CD14-positive monocyte (primary cell): ENCODE measurements around the gene GPRIN3. TPM values are rescaled to one million over a fixed set of nuclear protein-coding genes. Genes with fewer than 3 reads are reported as not detected.

Experiments
- DNase-seq, 3 donors: peaks; one replicate each; pipeline ENCODE4 v3.0.0-alpha.2; 2011 to 2022
- H2AFZ ChIP-seq: 2 replicates; pipeline ENCODE4 v1.6.0; 2012; ENCODE audit warnings: mild to moderate bottlenecking, low read depth, low read length, inconsistent platforms; ENCODE audit not compliant: insufficient read depth, poor library complexity, severe bottlenecking
- H3K27ac ChIP-seq, 2 donors: 1 replicate in 1 of 2; 2 replicates in 1 of 2; pipeline ENCODE4 v1.5.1; 2012 to 2013; ENCODE audit warnings: low read length in 2 of 2, control low read depth in 1 of 2, inconsistent platforms in 1 of 2, low read depth in 1 of 2, mild to moderate bottlenecking in 1 of 2
- H3K27me3 ChIP-seq, 2 donors: one replicate each; pipeline versions ENCODE4 v1.6.0 to v1.6.1; 2011 to 2013; ENCODE audit warnings: low read length in 2 of 2; ENCODE audit not compliant: control insufficient read depth in 2 of 2, insufficient read depth in 2 of 2
- H3K36me3 ChIP-seq, 2 donors: replicated peaks in 1 of 2; 1 replicate in 1 of 2; 2 replicates in 1 of 2; pipeline versions ENCODE4 v1.5.1 to v1.6.1; 2012 to 2013; ENCODE audit warnings: low read length in 2 of 2, control low read depth in 1 of 2, inconsistent platforms in 1 of 2, mild to moderate bottlenecking in 1 of 2; ENCODE audit not compliant: insufficient read depth in 2 of 2, control insufficient read depth in 1 of 2
- H3K4me1 ChIP-seq, 2 donors: 1 replicate in 1 of 2; 2 replicates in 1 of 2; pipeline versions ENCODE4 v1.5.1 to v1.6.1; 2012 to 2013; ENCODE audit warnings: low read length in 2 of 2, control low read depth in 1 of 2, inconsistent platforms in 1 of 2, mild to moderate bottlenecking in 1 of 2, moderate library complexity in 1 of 2; ENCODE audit not compliant: insufficient read depth in 2 of 2, control insufficient read depth in 1 of 2
- H3K4me2 ChIP-seq: replicated peaks from 2 replicates; pipeline ENCODE3; 2012; ENCODE audit warnings: low read length, moderate library complexity, mild to moderate bottlenecking; ENCODE audit not compliant: poor library complexity, severe bottlenecking; ENCODE audit errors: extremely low read depth
- H3K4me3 ChIP-seq, 3 experiments: fragments of 200-600 bp in 1 of 3; sonication (generic) in 1 of 3; replicated peaks in 1 of 3; 1 replicate in 2 of 3; 2 replicates in 1 of 3; pipeline ENCODE4 v1.5.1; 2011 to 2013; ENCODE audit warnings: low read length in 3 of 3, mild to moderate bottlenecking in 3 of 3, control low read depth in 2 of 3, low read depth in 2 of 3, inconsistent platforms in 1 of 3, moderate library complexity in 1 of 3
- H3K79me2 ChIP-seq: 2 replicates; pipeline ENCODE4 v1.6.0; 2012; ENCODE audit warnings: mild to moderate bottlenecking, control low read depth, inconsistent platforms, low read length, moderate library complexity; ENCODE audit not compliant: insufficient read depth
- H3K9ac ChIP-seq: 2 replicates; pipeline ENCODE4 v1.6.0; 2017; ENCODE audit warnings: low read length, mild to moderate bottlenecking; ENCODE audit not compliant: insufficient read depth, poor library complexity, severe bottlenecking
- H3K9me3 ChIP-seq, 2 donors: replicated peaks in 1 of 2; 1 replicate in 1 of 2; 2 replicates in 1 of 2; pipeline versions ENCODE4 v1.5.1 to v1.6.1; 2012 to 2013; ENCODE audit warnings: low read length in 2 of 2, control low read depth in 1 of 2; ENCODE audit not compliant: control insufficient read depth in 1 of 2, insufficient read depth in 1 of 2
- H4K20me1 ChIP-seq: 2 replicates; pipeline ENCODE4 v1.6.0; 2012; ENCODE audit warnings: mild to moderate bottlenecking, low read length, control low read depth, moderate library complexity; ENCODE audit not compliant: insufficient read depth
- H3K27ac Mint-ChIP-seq, 7 donors: one replicate each; pipeline ENCODE4 v1.8.0; 2020; ENCODE audit warnings: mild to moderate bottlenecking in 7 of 7, mixed read lengths in 7 of 7, moderate library complexity in 6 of 7, inconsistent platforms in 2 of 7
- H3K27me3 Mint-ChIP-seq, 3 donors: one replicate each; pipeline ENCODE4 v1.8.0; 2021 to 2022; ENCODE audit warnings: low read depth in 3 of 3, mild to moderate bottlenecking in 3 of 3, mixed read lengths in 3 of 3, moderate library complexity in 3 of 3, inconsistent platforms in 1 of 3
- H3K36me3 Mint-ChIP-seq, 2 donors: one replicate each; pipeline ENCODE4 v1.8.0; 2020; ENCODE audit warnings: mixed read lengths in 2 of 2, inconsistent platforms in 1 of 2, mild to moderate bottlenecking in 1 of 2
- H3K4me1 Mint-ChIP-seq: one replicate; pipeline ENCODE4 v1.8.0; 2020; ENCODE audit warnings: mild to moderate bottlenecking, mixed read lengths
- H3K4me3 Mint-ChIP-seq, 2 donors: one replicate each; pipeline ENCODE4 v1.8.0; 2020; ENCODE audit warnings: mild to moderate bottlenecking in 2 of 2, mixed read lengths in 2 of 2, moderate library complexity in 1 of 2
- H3K9me3 Mint-ChIP-seq, 7 donors: one replicate each; pipeline ENCODE4 v1.8.0; 2020 to 2022; ENCODE audit warnings: mixed read lengths in 7 of 7, mild to moderate bottlenecking in 6 of 7, moderate library complexity in 6 of 7, inconsistent platforms in 2 of 7
- CTCF ChIP-seq: fragments of 200-600 bp; IDR thresholded peaks from one replicate; pipeline ENCODE4 v1.8.0; 2022; ENCODE audit warnings: antibody characterized with exemption, mild to moderate bottlenecking
- WGBS: methylation state at CpG from one replicate; pipeline ENCODE4 v1.1.5; 2013; ENCODE audit warnings: missing lambda C conversion rate; ENCODE audit not compliant: insufficient coverage; 5-methylcytosine and 5-hydroxymethylcytosine counted together
- intact Hi-C, 2 donors: fragments of 100-400 bp; cut with micrococcal nuclease; formaldehyde crosslinking; loops; one replicate each; pipeline versions ENCODE4 v1.15.0 to v1.15.1; 2023
- polyA plus RNA-seq, 3 donors: library from polyadenylated mRNA; depleted of rRNA in 1 of 3; unstranded in 2 of 3; stranded (reverse) in 1 of 3; fragments of 300-500 nt in 2 of 3; fragments of >200 nt in 1 of 3; fragmentation: Illumina TruSeq in 2 of 3; gene quantifications; 1 replicate in 2 of 3; 2 replicates in 1 of 3; pipeline ENCODE4 v1.2.3, GENCODE V29; 2012 to 2021

GPRIN3 gene
- polyA plus RNA-seq, 3 donors, result 1.1 to 3.3 (median 2.3) TPM

- intact Hi-C loops, result no loop called here
- no peaks in the 10 kb centered on the region for H3K36me3 ChIP-seq
- Mint-ChIP-seq H3K27me3 (no peaks in the 10 kb centered on the region), H3K36me3 (peaks cover 3 to 13% of the 10 kb centered on the region in 2 donors), H3K4me1 (peaks cover 37% of the 10 kb centered on the region), H3K9me3 (peaks cover 0 to 5% (median 0%) of the 10 kb centered on the region in 7 donors), H3K27ac (no peak overlapping the region), H3K4me3 (no peak overlapping the region)
- H3K27me3 ChIP-seq, result no peaks in the 10 kb centered on the region
- H3K27ac ChIP-seq, result no peak overlapping the region
- H2AFZ ChIP-seq, result no peak overlapping the region
- no peaks in the 10 kb centered on the region for H4K20me1 ChIP-seq
- no peak overlapping the region for H3K4me3 ChIP-seq
- TF ChIP-seq CTCF, result no peak
- H3K4me1 ChIP-seq, result peaks cover 22 to 27% of the 10 kb centered on the region in 2 donors
- H3K9ac ChIP-seq, result no peak overlapping the region
- no peak overlapping the region for H3K4me2 ChIP-seq
- DNase-seq, result no peak
- no peaks in the 10 kb centered on the region for H3K79me2 ChIP-seq
- no peaks in the 10 kb centered on the region for H3K9me3 ChIP-seq
- no CpG with 5 or more reads among the region's 1 CpG for WGBS
Observed at GRCh38 chr4:89267392-89267791, 40.2 kb downstream of the GPRIN3 start.

- intact Hi-C loops, result no loop called here
- Histone ChIP-seq H3K27ac (no peak overlapping the region), H2AFZ (no peak overlapping the region), H3K79me2 (no peaks in the 10 kb centered on the region), H3K27me3 (no peaks in the 10 kb centered on the region), H3K4me3 (no peak overlapping the region), H3K4me1 (peaks cover 22 to 27% of the 10 kb centered on the region in 2 donors), H3K4me2 (no peak overlapping the region), H3K36me3 (no peaks in the 10 kb centered on the region), H3K9ac (no peak overlapping the region), H3K9me3 (no peaks in the 10 kb centered on the region), H4K20me1 (no peaks in the 10 kb centered on the region)
- no peak for DNase-seq
- peaks cover 35% of the 10 kb centered on the region for H3K4me1 Mint-ChIP-seq
- 0% methylated on average over 1 of the region's 1 CpG for WGBS
- H3K4me3 Mint-ChIP-seq, result no peak overlapping the region
- no peak for TF ChIP-seq CTCF
- peaks cover 2 to 10% of the 10 kb centered on the region in 2 donors for H3K36me3 Mint-ChIP-seq
- H3K9me3 Mint-ChIP-seq, result peaks cover 0 to 5% (median 0%) of the 10 kb centered on the region in 7 donors
- H3K27ac Mint-ChIP-seq, result no peak overlapping the region
- H3K27me3 Mint-ChIP-seq, result no peaks in the 10 kb centered on the region
Observed at GRCh38 chr4:89266128-89266527, 41.5 kb downstream of the GPRIN3 start.
